Osteoblast (primary cell): Measurements from ENCODE around the gene AARS1. TPM values are rescaled to one million over a fixed set of nuclear protein-coding genes. Genes with fewer than 3 reads are reported as not detected.
A peak's percentile ranks its signal among the peaks of the same experiment; 100 is the strongest.
"Not testable (repeated sequence)": the region's sequence is repeated elsewhere in the genome, so short reads cannot be mapped to it uniquely, and the experiment has no call there.

Source experiments
- DNase-seq: peaks from one replicate; pipeline ENCODE4 v3.0.0; 2011; ENCODE audit warnings: low spot score, mixed read lengths; ENCODE audit not compliant: insufficient read length; ENCODE audit errors: missing footprints
- H2AFZ ChIP-seq: 2 replicates; pipeline ENCODE4 v1.6.0; 2011; ENCODE audit warnings: mild to moderate bottlenecking, low read length
- H3K27ac ChIP-seq: 2 replicates; pipeline ENCODE4 v1.5.1; 2011; ENCODE audit warnings: mild to moderate bottlenecking, low read depth, low read length, moderate library complexity
- H3K27me3 ChIP-seq: 2 replicates; pipeline ENCODE4 v1.6.0; 2012; ENCODE audit warnings: mild to moderate bottlenecking, control low read depth, inconsistent platforms, low read length, moderate library complexity; ENCODE audit not compliant: insufficient read depth
- H3K36me3 ChIP-seq: 2 replicates; pipeline ENCODE4 v1.5.1; 2011; ENCODE audit warnings: mild to moderate bottlenecking, low read length, control low read depth, moderate library complexity; ENCODE audit not compliant: insufficient read depth
- H3K4me1 ChIP-seq: 2 replicates; pipeline ENCODE4 v1.5.1; 2011; ENCODE audit warnings: mild to moderate bottlenecking, low read length, control low read depth, moderate library complexity; ENCODE audit not compliant: insufficient read depth
- H3K4me2 ChIP-seq: 2 replicates; pipeline ENCODE4 v1.6.0; 2011; ENCODE audit warnings: mild to moderate bottlenecking, low read length; ENCODE audit not compliant: insufficient read depth
- H3K4me3 ChIP-seq: fragments of 200-600 bp; sonication (generic); 3 replicates; pipeline ENCODE4 v1.5.1; 2012; ENCODE audit warnings: mild to moderate bottlenecking, low read length, inconsistent platforms; ENCODE audit not compliant: insufficient read depth
- H3K79me2 ChIP-seq: 2 replicates; pipeline ENCODE4 v1.6.0; 2012; ENCODE audit warnings: mild to moderate bottlenecking, low read length, control low read depth, inconsistent platforms; ENCODE audit not compliant: insufficient read depth
- H3K9me3 ChIP-seq: 2 replicates; pipeline ENCODE4 v1.5.1; 2011; ENCODE audit warnings: low read depth, low read length, control low read depth
- H4K20me1 ChIP-seq: 2 replicates; pipeline ENCODE4 v1.6.0; 2012; ENCODE audit warnings: mild to moderate bottlenecking, low read length, control low read depth; ENCODE audit not compliant: insufficient read depth
- CTCF ChIP-seq: IDR thresholded peaks from 2 replicates; pipeline ENCODE4 v1.5.1; 2011; ENCODE audit warnings: mild to moderate bottlenecking, low read depth, low read length, moderate library complexity; ENCODE audit errors: extremely low read depth
- total RNA-seq: library from RNA; depleted of rRNA; stranded (reverse); fragments of >200 nt; gene quantifications from 2 replicates; pipeline ENCODE4 v1.2.3, GENCODE V29; 2012

The AARS1 gene
- total RNA-seq, 1 donor, result 213 TPM

- no peaks in the 10 kb centered on the region for H4K20me1 ChIP-seq
- H2AFZ ChIP-seq, result peak within 1 kb of the TSS; percentile 99
- DNase-seq, result peak; percentile 89
- H3K4me3 ChIP-seq, result peak within 1 kb of the TSS; percentile 97
- H3K27me3 ChIP-seq, result no peaks in the 10 kb centered on the region
- H3K27ac ChIP-seq, result peak within 1 kb of the TSS; percentile 89
- H3K4me2 ChIP-seq, result peak within 1 kb of the TSS; percentile 99
- H3K79me2 ChIP-seq, result peaks cover 49% of the 10 kb centered on the region
- H3K9me3 ChIP-seq, result peaks cover 2% of the 10 kb centered on the region
- H3K4me1 ChIP-seq, result peaks cover 12% of the 10 kb centered on the region
- no peak for TF ChIP-seq CTCF
- peaks cover 4% of the 10 kb centered on the region for H3K36me3 ChIP-seq
Observed at GRCh38 chr16:70298988-70299938, 10.0 kb upstream of the AARS1 start, which contains the start of gene DDX19B. Gene DDX19B, plus strand, starts transcription at chr16:70299186. Its CDS starts 112 bp downstream, at chr16:70299298.

- no peak overlapping the region for H3K4me3 ChIP-seq
- no peak overlapping the region for H2AFZ ChIP-seq
- H3K79me2 ChIP-seq, result peaks cover 22% of the 10 kb centered on the region
- no peak overlapping the region for H3K27ac ChIP-seq
- no peaks in the 10 kb centered on the region for H3K27me3 ChIP-seq
- H3K4me2 ChIP-seq, result no peak overlapping the region
- H3K4me1 ChIP-seq, result peaks cover 12% of the 10 kb centered on the region
- no peaks in the 10 kb centered on the region for H4K20me1 ChIP-seq
- no peak for TF ChIP-seq CTCF
- no peaks in the 10 kb centered on the region for H3K9me3 ChIP-seq
- DNase-seq, result no peak
- no peaks in the 10 kb centered on the region for H3K36me3 ChIP-seq
Observed at GRCh38 chr16:70295634-70296033, 6.3 kb upstream of the AARS1 start.

GRCh38 chr16:70294385-70295025 is 5.2 kb upstream of the AARS1 start:
- Histone ChIP-seq H3K4me1 (peaks cover 13% of the 10 kb centered on the region), H3K27me3 (no peaks in the 10 kb centered on the region), H4K20me1 (no peaks in the 10 kb centered on the region), H3K27ac (no peak overlapping the region), H3K36me3 (no peaks in the 10 kb centered on the region), H2AFZ (no peak overlapping the region), H3K4me3 (no peak overlapping the region), H3K9me3 (no peaks in the 10 kb centered on the region), H3K4me2 (no peak overlapping the region), H3K79me2 (peaks cover 12% of the 10 kb centered on the region)
- no peak for TF ChIP-seq CTCF
- peak; percentile 41 for DNase-seq

GRCh38 chr16:70292148-70292547 is 2.8 kb upstream of the AARS1 start:
- not testable (repeated sequence) for H3K9me3 ChIP-seq, H2AFZ ChIP-seq, H3K36me3 ChIP-seq, H3K4me3 ChIP-seq, H3K4me2 ChIP-seq, H4K20me1 ChIP-seq, H3K27ac ChIP-seq, H3K4me1 ChIP-seq, H3K27me3 ChIP-seq, DNase-seq
- peaks cover 22% of the 10 kb centered on the region for H3K79me2 ChIP-seq
